GM12878 (cell line): ENCODE data around the gene C19orf81. TPM values are rescaled to one million over a fixed set of nuclear protein-coding genes. Genes with fewer than 3 reads are reported as not detected.

ENCODE experiments used
- ATAC-seq: fragments of 200-7000 bp; cut with Tn5 transposase; 3 replicates; pipeline ENCODE4 v1.9.1; 2020; ENCODE audit warnings: mild to moderate bottlenecking, moderate library complexity
- BruUV-seq: library from RNA; stranded (reverse); fragments of 400-500 nt; replicated peaks from 2 replicates; lab custom pipeline; 2021; lab: Mats Ljungman, UMichigan
- CTCF ChIA-PET: fragments of 300-600 bp; sonication (Branson Sonifier 250); formaldehyde crosslinking; extraction: SDS; loops from one replicate; lab custom pipeline; 2021; ENCODE audit warnings: inconsistent platforms; lab: Yijun Ruan, JAX
- POLR2A ChIA-PET: fragments of 350-600 bp; formaldehyde crosslinking; extraction: SDS; loops from one replicate; lab custom pipeline; 2021; ENCODE audit warnings: inconsistent platforms; lab: Charles Lee
- RAD21 ChIA-PET: fragments of 300-600 bp; sonication (Branson Sonifier 250); formaldehyde crosslinking; loops from one replicate; lab custom pipeline; 2023; ENCODE audit warnings: antibody characterized with exemption; ENCODE audit not compliant: unreplicated experiment; lab: Charles Lee
- SMC1A ChIA-PET: fragments of 300-600 bp; sonication (Branson Sonifier 250); formaldehyde crosslinking; loops from one replicate; lab custom pipeline; 2023; ENCODE audit not compliant: unreplicated experiment, uncharacterized antibody; lab: Charles Lee
- DNase-seq: peaks from one replicate; pipeline ENCODE4 v3.0.0-alpha.2; 2011; ENCODE audit warnings: low read depth, low spot score
- FAIRE-seq: peaks from 3 replicates; lab custom pipeline; 2011; peaks lifted over from hg19 to GRCh38; lab: Jason Lieb, UNC
- H2AFZ ChIP-seq: 2 replicates; pipeline ENCODE4 v1.6.0; 2011; ENCODE audit warnings: low read depth, low read length, control low read depth; ENCODE audit not compliant: control insufficient read depth
- H3K27ac ChIP-seq: 2 replicates; pipeline ENCODE4 v1.5.1; 2011; ENCODE audit warnings: control low read depth; ENCODE audit not compliant: control insufficient read depth, insufficient read depth
- H3K27me3 ChIP-seq, 2 experiments: replicated peaks in 1 of 2; 2 replicates each; pipeline versions ENCODE4 v1.6.0 to v1.6.1; 2011; ENCODE audit warnings: low read length in 1 of 2; ENCODE audit not compliant: control insufficient read depth in 2 of 2, insufficient read depth in 2 of 2
- H3K36me3 ChIP-seq, 2 experiments: 2 replicates each; pipeline ENCODE4 v1.5.1; 2011; ENCODE audit warnings: low read length in 1 of 2; ENCODE audit not compliant: control insufficient read depth in 2 of 2, insufficient read depth in 2 of 2
- H3K4me1 ChIP-seq: 2 replicates; pipeline ENCODE4 v1.6.1; 2011; ENCODE audit warnings: mild to moderate bottlenecking, low read length, moderate library complexity, mixed read lengths; ENCODE audit not compliant: control insufficient read depth, insufficient read depth
- H3K4me2 ChIP-seq: 2 replicates; pipeline ENCODE4 v1.6.0; 2011; ENCODE audit warnings: control low read depth; ENCODE audit not compliant: control insufficient read depth, insufficient read depth
- H3K4me3 ChIP-seq: fragments of 200-600 bp; sonication (generic); 2 replicates; pipeline ENCODE4 v1.5.1; 2016
- H3K79me2 ChIP-seq: 2 replicates; pipeline ENCODE4 v1.6.0; 2011; ENCODE audit warnings: low read length; ENCODE audit not compliant: control insufficient read depth, insufficient read depth
- H3K9ac ChIP-seq: 2 replicates; pipeline ENCODE4 v1.8.0; 2011; ENCODE audit warnings: low read length, control low read depth, mixed read lengths; ENCODE audit not compliant: control insufficient read depth, insufficient read depth
- H3K9me3 ChIP-seq: replicated peaks from 3 replicates; pipeline ENCODE4 v1.5.1; 2011; ENCODE audit warnings: mild to moderate bottlenecking, low read length; ENCODE audit not compliant: control insufficient read depth, insufficient read depth
- H4K20me1 ChIP-seq: 2 replicates; pipeline ENCODE4 v1.6.0; 2011; ENCODE audit not compliant: control insufficient read depth, insufficient read depth
- ATF7 ChIP-seq: fragments of 450-650 bp; IDR thresholded peaks from 2 replicates; pipeline ENCODE4 v1.6.1; 2016; ENCODE audit warnings: low read depth, mild to moderate bottlenecking
- BCLAF1 ChIP-seq: fragments of 450-650 bp; IDR thresholded peaks from 2 replicates; pipeline ENCODE4 v1.6.1; 2017; ENCODE audit warnings: antibody characterized with exemption, mild to moderate bottlenecking, moderate library complexity
- BMI1 ChIP-seq: fragments of 450-650 bp; IDR thresholded peaks from 2 replicates; pipeline ENCODE4 v1.6.1; 2016; ENCODE audit warnings: mild to moderate bottlenecking, moderate library complexity, borderline replicate concordance
- HDAC2 ChIP-seq: fragments of 200-600 bp; sonication (generic); IDR thresholded peaks from 2 replicates; pipeline ENCODE4 v1.6.1; 2017
- KLF5 ChIP-seq: fragments of 450-650 bp; IDR thresholded peaks from 2 replicates; pipeline ENCODE4 v1.6.1; 2014; ENCODE audit warnings: mild to moderate bottlenecking; ENCODE audit not compliant: partially characterized antibody
- PAX8 ChIP-seq: fragments of 450-650 bp; IDR thresholded peaks from 2 replicates; pipeline ENCODE4 v1.6.1; 2017; ENCODE audit warnings: mild to moderate bottlenecking, moderate library complexity
- POLR2AphosphoS2 ChIP-seq: IDR thresholded peaks from 2 replicates; pipeline ENCODE4 v1.6.1; 2011; ENCODE audit warnings: low read depth, mild to moderate bottlenecking, low read length, improper control_type of control experiment, moderate library complexity
- ZBTB40 ChIP-seq: fragments of 450-650 bp; IDR thresholded peaks from 2 replicates; pipeline ENCODE4 v1.6.1; 2016; ENCODE audit warnings: mild to moderate bottlenecking, moderate library complexity, borderline replicate concordance
- WGBS: methylation state at CpG from one replicate; pipeline ENCODE4 v1.1.6; 2016; ENCODE audit warnings: low lambda C conversion rate; ENCODE audit not compliant: insufficient replicate concordance, insufficient coverage; ENCODE audit errors: missing lambda C conversion rate; 5-methylcytosine and 5-hydroxymethylcytosine counted together
- in situ Hi-C: fragments of 300-500 bp; cut with MboI; formaldehyde crosslinking; loops from 9 replicates; pipeline ENCODE4 v1.14.3; 2018; ENCODE audit warnings: mixed read lengths
- intact Hi-C: fragments of 100-400 bp; cut with micrococcal nuclease; formaldehyde crosslinking; loops from one replicate; pipeline ENCODE4 v1.14.2; 2022; ENCODE audit not compliant: unreplicated experiment
- polyA plus RNA-seq, 11 experiments: library from polyadenylated mRNA; depleted of rRNA in 4 of 11; unstranded in 6 of 11; stranded (reverse) in 5 of 11; fragments of >200 nt; fragmentation: Nextera tagmentation in 4 of 11; fragmentation: Illumina TruSeq in 1 of 11; extraction: Ambion mirVana in 4 of 11; extraction: Trizol in 1 of 11; gene quantifications; 1 replicate in 1 of 11; 2 replicates in 10 of 11; pipeline versions ENCODE4 v1.2.1 to v1.2.3, GENCODE V29; 2011 to 2016; ENCODE audit warnings: inconsistent platforms in 2 of 11, missing spikeins in 2 of 11, low read depth in 1 of 11
- total RNA-seq, 4 experiments: library from RNA; depleted of rRNA in 3 of 4; stranded (reverse); fragments of >200 nt in 3 of 4; fragmentation: Illumina TruSeq in 1 of 4; extraction: Trizol in 1 of 4; gene quantifications; 2 replicates each; pipeline versions ENCODE4 v1.2.1 to v1.2.3, GENCODE V29; 2013 to 2021

C19orf81 gene
- total and polyA plus RNA-seq, 10 of the 15 experiments (the other 5 are each of a cell fraction or from before 2014, with no cell fraction given), result 0.69 TPM; not detected in 9

GRCh38 chr19:50646074-50646807 lies 3.0 kb upstream of the C19orf81 start:
- no peak overlapping the region for H3K9ac ChIP-seq
- no peaks in the 10 kb centered on the region for H3K36me3 ChIP-seq
- H3K4me1 ChIP-seq, result no peaks in the 10 kb centered on the region
- ATAC-seq (no peak), FAIRE-seq (no peak), DNase-seq (no peak)
- H3K4me2 ChIP-seq, result no peak overlapping the region
- ChIA-PET CTCF (interaction anchor here (0.6 to 2.2 kb wide), 2 partner anchors 109 to 510 kb away, joined by 3 to 7 read pairs; no protein-coding TSS in a partner anchor), SMC1A (no interaction called here), RAD21 (no interaction called here), POLR2A (no interaction called here)
- BruUV-seq, result no TSS peak
- H3K9me3 ChIP-seq, result no peaks in the 10 kb centered on the region
- no peak overlapping the region for H2AFZ ChIP-seq
- TF ChIP-seq BMI1 (no peak), ZBTB40 (no peak), ATF7 (no peak), HDAC2 (no peak), BCLAF1 (no peak), KLF5 (no peak), POLR2AphosphoS2 (no peak), PAX8 (no peak)
- in situ Hi-C loops (no loop called here), intact Hi-C loops (no loop called here)
- H3K4me3 ChIP-seq, result no peak overlapping the region
- H3K27ac ChIP-seq, result no peak overlapping the region
- no peaks in the 10 kb centered on the region; a peak in 1 of 4 replicates for H3K27me3 ChIP-seq
- H4K20me1 ChIP-seq, result no peaks in the 10 kb centered on the region
- WGBS, result 8% methylated on average over 6 of the region's 6 CpGs
- H3K79me2 ChIP-seq, result no peaks in the 10 kb centered on the region
